ENCODE measurements around the gene ABHD2. TPM values are rescaled to one million over a fixed set of nuclear protein-coding genes. Genes with fewer than 3 reads are reported as not detected.
A peak's percentile ranks its signal among the peaks of the same experiment; 100 is the strongest.

The ABHD2 gene
- total and polyA plus RNA-seq, 9 of the 15 experiments (the other 6 are each of a cell fraction or from before 2014, with no cell fraction given), result 16.9 to 99.8 (median 47.5) TPM

DNA sequence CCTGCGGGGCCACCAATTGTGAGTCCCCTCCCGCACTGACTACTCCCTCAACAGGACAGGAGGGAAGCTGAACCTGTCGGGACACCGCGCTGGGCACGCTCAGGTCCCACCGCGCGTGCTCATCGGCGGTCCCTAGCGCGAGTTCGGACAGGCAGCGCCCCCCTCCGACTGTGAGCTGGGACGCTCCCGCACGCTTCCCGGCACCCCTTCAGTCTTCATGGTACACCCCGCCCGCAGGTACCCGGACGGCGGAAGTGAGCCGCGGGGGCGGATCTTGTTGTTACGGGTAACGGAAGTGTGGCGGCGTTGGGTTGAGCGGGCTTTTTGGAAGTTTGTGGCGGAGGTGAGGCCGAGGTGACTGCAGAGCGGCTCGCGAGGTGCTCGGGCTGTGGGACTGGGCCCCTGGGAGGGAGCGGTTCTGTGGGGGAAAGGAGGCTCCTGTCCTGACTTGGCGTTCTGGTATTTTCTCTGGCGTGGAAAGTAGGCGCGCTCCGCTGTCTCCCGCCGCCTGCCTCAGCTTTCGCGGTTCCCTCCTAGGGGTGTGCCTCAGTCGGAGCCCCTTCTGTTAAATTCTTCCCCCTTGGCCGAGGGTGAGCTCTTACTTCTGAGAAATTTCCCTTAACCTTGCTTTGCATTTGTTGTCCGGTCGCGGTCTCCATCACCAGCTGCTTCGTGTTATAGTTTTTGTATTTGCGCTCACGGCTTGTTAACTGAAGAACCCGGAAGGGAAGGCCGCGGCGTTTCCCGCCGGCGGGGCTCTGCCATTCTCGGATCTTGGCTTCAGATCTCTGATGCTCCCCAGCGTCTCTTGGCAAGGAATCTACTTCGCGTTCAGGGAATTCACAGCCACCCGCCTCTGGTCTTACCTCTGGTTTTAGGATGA, 155.7 kb downstream of the ABHD2 start, which contains the start of gene FANCI (continued):
- TF ChIP-seq TEAD2 (tag; IDR thresholded peaks at IDR 0.05) (no peak), RBM14 (IDR thresholded peaks at IDR 0.05; ENCODE audit: borderline replicate concordance, insufficient read depth, low read depth, low read length) (no peak), XRCC3 (IDR thresholded peaks at IDR 0.05) (no peak), FOXK1 (CRISPR knock-in tag; IDR thresholded peaks at IDR 0.05; ENCODE audit: borderline replicate concordance) (peak; percentile 83; the same call in 1 of the 2 replicates), TEAD4 (IDR thresholded peaks at IDR 0.05; ENCODE audit: low read length) (no peak; the same call in 1 of the 2 replicates), TEAD4 (CRISPR knock-in tag; IDR thresholded peaks at IDR 0.05; ENCODE audit: borderline replicate concordance) (peak; percentile 97; the same call in 1 of the 2 replicates), CBX3 (IDR thresholded peaks at IDR 0.05; ENCODE audit: borderline replicate concordance in 1 of 2, low read length in 2 of 2) (no peak; a peak in 1 of 3 replicates), CAMTA2 (CRISPR knock-in tag; conservative IDR thresholded peaks at IDR 0.05) (no peak), MEF2D (tag; conservative IDR thresholded peaks at IDR 0.05; ENCODE audit: low read depth) (no peak), RFX1 (IDR thresholded peaks at IDR 0.05) (peak; percentile 94), FOXJ3 (CRISPR knock-in tag; IDR thresholded peaks at IDR 0.05) (no peak), IRF2 (CRISPR knock-in tag; IDR thresholded peaks at IDR 0.05) (no peak), ZNF263 (CRISPR knock-in tag; IDR thresholded peaks at IDR 0.05; ENCODE audit: borderline replicate concordance) (no peak), NR0B1 (IDR thresholded peaks at IDR 0.05; ENCODE audit: partially characterized antibody) (no peak), MBD1 (CRISPR knock-in tag; IDR thresholded peaks at IDR 0.05) (no peak), DMBX1 (CRISPR knock-in tag; IDR thresholded peaks at IDR 0.05; ENCODE audit: borderline replicate concordance) (no peak), PTTG1 (tag; IDR thresholded peaks at IDR 0.05; ENCODE audit: low read depth) (no peak), ZNF146 (CRISPR knock-in tag; IDR thresholded peaks at IDR 0.05; ENCODE audit: unreplicated experiment) (no peak), HDGF (IDR thresholded peaks at IDR 0.05) (no peak), SIN3B (IDR thresholded peaks at IDR 0.05; ENCODE audit: low read depth) (peak; percentile 79), HMG20B (CRISPR knock-in tag; IDR thresholded peaks at IDR 0.05) (no peak)
- TF ChIP-seq, protein P1, sequence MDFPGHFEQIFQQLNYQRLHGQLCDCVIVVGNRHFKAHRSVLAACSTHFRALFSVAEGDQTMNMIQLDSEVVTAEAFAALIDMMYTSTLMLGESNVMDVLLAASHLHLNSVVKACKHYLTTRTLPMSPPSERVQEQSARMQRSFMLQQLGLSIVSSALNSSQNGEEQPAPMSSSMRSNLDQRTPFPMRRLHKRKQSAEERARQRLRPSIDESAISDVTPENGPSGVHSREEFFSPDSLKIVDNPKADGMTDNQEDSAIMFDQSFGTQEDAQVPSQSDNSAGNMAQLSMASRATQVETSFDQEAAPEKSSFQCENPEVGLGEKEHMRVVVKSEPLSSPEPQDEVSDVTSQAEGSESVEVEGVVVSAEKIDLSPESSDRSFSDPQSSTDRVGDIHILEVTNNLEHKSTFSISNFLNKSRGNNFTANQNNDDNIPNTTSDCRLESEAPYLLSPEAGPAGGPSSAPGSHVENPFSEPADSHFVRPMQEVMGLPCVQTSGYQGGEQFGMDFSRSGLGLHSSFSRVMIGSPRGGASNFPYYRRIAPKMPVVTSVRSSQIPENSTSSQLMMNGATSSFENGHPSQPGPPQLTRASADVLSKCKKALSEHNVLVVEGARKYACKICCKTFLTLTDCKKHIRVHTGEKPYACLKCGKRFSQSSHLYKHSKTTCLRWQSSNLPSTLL (IDR thresholded peaks at IDR 0.05), result no peak
- TF ChIP-seq, protein P2, sequence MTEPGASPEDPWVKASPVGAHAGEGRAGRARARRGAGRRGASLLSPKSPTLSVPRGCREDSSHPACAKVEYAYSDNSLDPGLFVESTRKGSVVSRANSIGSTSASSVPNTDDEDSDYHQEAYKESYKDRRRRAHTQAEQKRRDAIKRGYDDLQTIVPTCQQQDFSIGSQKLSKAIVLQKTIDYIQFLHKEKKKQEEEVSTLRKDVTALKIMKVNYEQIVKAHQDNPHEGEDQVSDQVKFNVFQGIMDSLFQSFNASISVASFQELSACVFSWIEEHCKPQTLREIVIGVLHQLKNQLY (CRISPR knock-in tag; conservative IDR thresholded peaks at IDR 0.05), result no peak
